A673 (cell line): ENCODE results near the gene GAMT. TPM values are rescaled to one million over a fixed set of nuclear protein-coding genes. Genes with fewer than 3 reads are reported as not detected.

ENCODE experiments used
- BruUV-seq: library from RNA; stranded (reverse); fragments of 400-500 nt; replicated peaks from 2 replicates; lab custom pipeline; 2021; lab: Mats Ljungman, UMichigan
- CTCF ChIA-PET: fragments of 300-600 bp; sonication (Branson Sonifier 250); formaldehyde crosslinking; loops from one replicate; lab custom pipeline; 2022; ENCODE audit warnings: antibody characterized with exemption; lab: Charles Lee
- POLR2A ChIA-PET: fragments of 300-600 bp; sonication (Branson Sonifier 250); formaldehyde crosslinking; loops from one replicate; lab custom pipeline; 2022; ENCODE audit warnings: antibody characterized with exemption; ENCODE audit not compliant: low non-redundant PET; lab: Charles Lee
- DNase-seq: peaks from one replicate; pipeline ENCODE4 v3.0.0-alpha.2; 2015; ENCODE audit warnings: low spot score
- H3K27ac ChIP-seq: fragments of 200-600 bp; sonication (generic); 2 replicates; pipeline ENCODE4 v1.5.1; 2016; ENCODE audit warnings: mixed run types, low read depth, mild to moderate bottlenecking, mixed read lengths, antibody characterized with exemption, low read length; ENCODE audit not compliant: poor library complexity, severe bottlenecking
- H3K27me3 ChIP-seq: fragments of 200-600 bp; sonication (generic); replicated peaks from 2 replicates; pipeline ENCODE4 v1.6.1; 2017; ENCODE audit warnings: mixed run types, low read depth, mild to moderate bottlenecking, mixed read lengths, antibody characterized with exemption, low read length; ENCODE audit not compliant: insufficient read depth, poor library complexity
- H3K36me3 ChIP-seq: fragments of 200-600 bp; sonication (generic); 2 replicates; pipeline ENCODE4 v1.6.1; 2016; ENCODE audit warnings: mixed run types, mild to moderate bottlenecking, mixed read lengths, antibody characterized with exemption, low read length; ENCODE audit not compliant: insufficient read depth, poor library complexity, severe bottlenecking
- H3K4me1 ChIP-seq: fragments of 200-600 bp; sonication (generic); 2 replicates; pipeline ENCODE4 v1.6.1; 2017; ENCODE audit warnings: mixed run types, mild to moderate bottlenecking, mixed read lengths, antibody characterized with exemption, low read length; ENCODE audit not compliant: insufficient read depth, poor library complexity, severe bottlenecking
- H3K4me3 ChIP-seq: fragments of 200-600 bp; sonication (generic); 2 replicates; pipeline ENCODE4 v1.5.1; 2016; ENCODE audit warnings: low read depth, mixed run types, mild to moderate bottlenecking, mixed read lengths, low read length; ENCODE audit not compliant: poor library complexity, severe bottlenecking
- H3K9me3 ChIP-seq: fragments of 200-600 bp; sonication (generic); 2 replicates; pipeline ENCODE4 v1.6.1; 2016; ENCODE audit warnings: mixed run types, low read depth, mild to moderate bottlenecking, mixed read lengths, antibody characterized with exemption, low read length; ENCODE audit not compliant: poor library complexity, severe bottlenecking
- EZH2 ChIP-seq: fragments of 200-600 bp; sonication (generic); IDR thresholded peaks from 2 replicates; pipeline ENCODE4 v1.6.1; 2017; ENCODE audit warnings: borderline replicate concordance, low read depth, mild to moderate bottlenecking, mixed read lengths, antibody characterized with exemption, low read length; ENCODE audit not compliant: poor library complexity, severe bottlenecking
- intact Hi-C: fragments of 100-400 bp; cut with micrococcal nuclease; formaldehyde crosslinking; loops from one replicate; pipeline ENCODE4 v1.10.0; 2022; ENCODE audit not compliant: unreplicated experiment
- total RNA-seq: library from RNA; stranded (reverse); gene quantifications from 2 replicates; pipeline ENCODE4 v1.2.3, GENCODE V29; 2021
- TF ChIP-seq, protein P1 (sequence below): fragments of 300-800, 200-600 bp; sonication (generic); conservative IDR thresholded peaks from 2 replicates; pipeline ENCODE4 v1.5.1; 2017; ENCODE audit warnings: low read depth, mild to moderate bottlenecking, antibody characterized with exemption, low read length, moderate library complexity, mixed read lengths

The GAMT gene
- total RNA-seq, 1 experiment from 2014 or later: 18.8 TPM

DNA sequence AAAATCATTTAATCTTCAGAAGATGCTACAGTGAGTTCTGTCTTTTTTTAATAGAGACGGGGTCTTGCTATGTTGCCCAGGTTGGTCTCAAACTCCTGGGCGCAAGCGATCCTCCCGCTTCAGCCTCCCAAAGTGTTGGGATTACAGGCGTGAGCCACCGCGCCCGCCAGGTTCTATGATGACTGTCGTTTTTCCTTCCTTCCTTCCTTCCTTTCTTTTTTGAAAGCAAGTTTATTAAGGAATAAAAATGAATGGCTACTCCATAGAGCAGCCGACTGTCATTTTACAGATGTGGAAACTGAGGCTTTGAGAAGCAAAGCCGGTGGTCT lies 511 bp upstream of the GAMT start:
- TF ChIP-seq EZH2: no peak
- TF ChIP-seq, protein P1, sequence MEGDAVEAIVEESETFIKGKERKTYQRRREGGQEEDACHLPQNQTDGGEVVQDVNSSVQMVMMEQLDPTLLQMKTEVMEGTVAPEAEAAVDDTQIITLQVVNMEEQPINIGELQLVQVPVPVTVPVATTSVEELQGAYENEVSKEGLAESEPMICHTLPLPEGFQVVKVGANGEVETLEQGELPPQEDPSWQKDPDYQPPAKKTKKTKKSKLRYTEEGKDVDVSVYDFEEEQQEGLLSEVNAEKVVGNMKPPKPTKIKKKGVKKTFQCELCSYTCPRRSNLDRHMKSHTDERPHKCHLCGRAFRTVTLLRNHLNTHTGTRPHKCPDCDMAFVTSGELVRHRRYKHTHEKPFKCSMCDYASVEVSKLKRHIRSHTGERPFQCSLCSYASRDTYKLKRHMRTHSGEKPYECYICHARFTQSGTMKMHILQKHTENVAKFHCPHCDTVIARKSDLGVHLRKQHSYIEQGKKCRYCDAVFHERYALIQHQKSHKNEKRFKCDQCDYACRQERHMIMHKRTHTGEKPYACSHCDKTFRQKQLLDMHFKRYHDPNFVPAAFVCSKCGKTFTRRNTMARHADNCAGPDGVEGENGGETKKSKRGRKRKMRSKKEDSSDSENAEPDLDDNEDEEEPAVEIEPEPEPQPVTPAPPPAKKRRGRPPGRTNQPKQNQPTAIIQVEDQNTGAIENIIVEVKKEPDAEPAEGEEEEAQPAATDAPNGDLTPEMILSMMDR: no peak
- intact Hi-C loops: no loop called here
- BruUV-seq: no TSS peak
- Histone ChIP-seq H3K9me3 (no peaks in the 10 kb centered on the region), H3K27me3 (no peaks in the 10 kb centered on the region), H3K4me1 (peaks cover 20% of the 10 kb centered on the region), H3K4me3 (peak overlapping the region; percentile 80), H3K27ac (peak overlapping the region; percentile 42), H3K36me3 (no peaks in the 10 kb centered on the region)
- POLR2A ChIA-PET: no interaction called here
- DNase-seq: no peak
- CTCF ChIA-PET: no interaction called here

DNA sequence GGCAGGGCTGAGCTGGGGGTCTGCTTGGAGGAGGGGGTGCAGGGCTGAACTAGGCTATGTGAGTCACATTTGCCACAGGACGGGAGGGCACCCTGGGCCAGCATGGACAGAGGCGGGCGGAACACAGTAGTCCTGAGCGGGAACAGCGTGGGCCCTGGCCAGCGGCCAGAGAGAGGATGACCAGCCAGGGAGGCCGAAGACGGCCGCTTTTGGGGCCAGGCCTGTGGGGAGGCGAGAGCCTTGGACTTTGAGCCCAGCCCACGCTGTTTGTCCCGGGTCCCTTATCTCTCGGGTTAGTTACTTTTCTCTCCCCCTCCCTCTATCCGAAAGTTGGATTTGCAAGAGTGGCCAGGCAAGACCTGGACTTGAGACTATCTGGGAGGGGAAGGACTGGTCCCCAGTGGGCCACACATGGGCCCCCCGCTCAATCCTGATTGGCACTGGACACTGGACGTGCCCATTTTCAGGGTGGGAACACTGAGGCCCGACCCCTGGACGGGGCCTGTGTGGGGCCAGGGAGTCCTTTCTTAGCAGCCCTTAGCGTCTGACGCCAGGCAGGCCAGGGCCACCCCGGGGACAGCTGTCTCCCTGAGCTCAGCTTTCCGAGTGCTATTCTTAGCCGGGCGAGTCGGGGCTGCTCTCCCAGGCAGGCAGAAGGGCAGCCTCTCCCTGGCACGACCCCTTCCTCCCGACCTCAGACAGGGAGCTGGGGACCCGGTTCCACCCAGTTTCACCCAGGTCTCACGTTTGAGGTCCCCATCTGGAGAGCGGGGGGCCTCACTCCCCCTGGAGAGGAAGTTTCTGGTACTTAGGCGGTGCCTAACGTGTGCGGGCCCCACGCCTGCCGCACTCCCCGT lies 833 bp downstream of the GAMT start:
- intact Hi-C loops: no loop called here
- H3K4me1 ChIP-seq: peaks cover 26% of the 10 kb centered on the region
- H3K27ac ChIP-seq: peak overlapping the region; percentile 48
- DNase-seq: no peak
- CTCF ChIA-PET: no interaction called here
- BruUV-seq: no TSS peak
- no peaks in the 10 kb centered on the region for H3K9me3 ChIP-seq
- H3K4me3 ChIP-seq: peak overlapping the region; percentile 80
- no peaks in the 10 kb centered on the region for H3K36me3 ChIP-seq
- POLR2A ChIA-PET: no interaction called here
- TF ChIP-seq, protein P1: no peak
- no peak for TF ChIP-seq EZH2
- no peaks in the 10 kb centered on the region for H3K27me3 ChIP-seq

DNA sequence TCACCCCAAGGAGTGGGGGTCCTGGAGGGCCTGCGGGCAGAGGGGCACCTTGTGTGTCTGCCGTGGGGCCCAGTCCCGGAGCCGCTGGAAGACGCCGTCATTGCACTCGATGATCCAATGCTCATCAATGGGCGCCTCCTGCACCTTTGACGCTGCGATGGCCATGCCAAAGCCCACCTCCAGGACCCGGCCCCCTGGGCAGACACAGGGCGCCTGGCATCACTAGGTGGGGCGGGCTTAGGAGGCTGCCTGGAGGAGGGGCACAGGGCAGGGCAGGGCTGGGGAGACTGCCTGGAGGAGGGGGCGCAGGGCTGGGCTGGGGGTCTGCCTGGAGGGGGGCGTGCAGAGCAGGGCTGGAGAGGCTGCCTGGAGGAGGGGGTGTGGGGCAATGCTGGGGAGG lies 1.6 kb downstream of the GAMT start:
- TF ChIP-seq, protein P1: no peak
- TF ChIP-seq EZH2: no peak
- no peak for DNase-seq
- ChIA-PET CTCF (no interaction called here), POLR2A (no interaction called here)
- H3K27ac ChIP-seq: no peak overlapping the region
- no peaks in the 10 kb centered on the region for H3K36me3 ChIP-seq
- intact Hi-C loops: no loop called here
- no peak overlapping the region for H3K4me3 ChIP-seq
- H3K27me3 ChIP-seq: no peaks in the 10 kb centered on the region
- peaks cover 33% of the 10 kb centered on the region for H3K4me1 ChIP-seq
- no peaks in the 10 kb centered on the region for H3K9me3 ChIP-seq
- BruUV-seq: no TSS peak
